SK-N-SH (cell line): ENCODE measurements around the gene CNTLN. TPM values are rescaled to one million over a fixed set of nuclear protein-coding genes. Genes with fewer than 3 reads are reported as not detected.

Experiments
- CTCF ChIA-PET: fragments of 300-600, 350-600 bp; formaldehyde crosslinking; extraction: SDS; loops from one replicate; lab custom pipeline; 2021; lab: Yijun Ruan, JAX
- POLR2A ChIA-PET: fragments of 350-600 bp; sonication (Branson Sonifier 250); formaldehyde crosslinking; extraction: SDS; loops from one replicate; lab custom pipeline; 2020; ENCODE audit warnings: antibody characterized with exemption, inconsistent platforms; lab: Yijun Ruan, JAX
- DNase-seq: peaks from one replicate; pipeline ENCODE4 v3.0.0; 2012
- H2AFZ ChIP-seq: fragments of 200-600 bp; sonication (generic); 2 replicates; pipeline ENCODE4 v1.8.1; 2016; ENCODE audit warnings: antibody characterized with exemption, mild to moderate bottlenecking, low read depth
- H3F3A ChIP-seq: fragments of 200-600 bp; sonication (generic); replicated peaks from 2 replicates; pipeline ENCODE3; 2016; ENCODE audit warnings: antibody characterized with exemption, mild to moderate bottlenecking; ENCODE audit not compliant: insufficient read depth
- H3K27ac ChIP-seq, 2 experiments: fragments of 200-500 bp in 1 of 2; fragments of 200-600 bp in 1 of 2; sonication (Bioruptor generic) in 1 of 2; sonication (generic), shearing (Covaris generic) in 1 of 2; 2 replicates each; pipeline versions ENCODE4 v1.5.1 to v1.6.1; 2014 to 2016; ENCODE audit warnings: low read depth in 2 of 2, inconsistent platforms in 1 of 2, low read length in 1 of 2, mild to moderate bottlenecking in 1 of 2, mixed read lengths in 1 of 2
- H3K27me3 ChIP-seq: fragments of 200-600 bp; sonication (generic), shearing (Covaris generic); 2 replicates; pipeline ENCODE4 v1.6.1; 2016; ENCODE audit warnings: mixed run types; ENCODE audit not compliant: insufficient read depth
- H3K36me3 ChIP-seq, 2 experiments: fragments of 200-500 bp in 1 of 2; fragments of 200-600 bp in 1 of 2; sonication (Bioruptor generic) in 1 of 2; sonication (generic) in 1 of 2; replicated peaks in 1 of 2; 2 replicates each; pipeline versions ENCODE3 to v1.5.1; 2014 to 2016; ENCODE audit warnings: low read length in 1 of 2, mild to moderate bottlenecking in 1 of 2; ENCODE audit not compliant: insufficient read depth in 2 of 2, control insufficient read depth in 1 of 2
- H3K4me1 ChIP-seq, 2 experiments: fragments of 200-500 bp in 1 of 2; fragments of 200-600 bp in 1 of 2; sonication (Bioruptor generic) in 1 of 2; sonication (generic), shearing (Covaris generic) in 1 of 2; 2 replicates each; pipeline versions ENCODE4 v1.5.1 to v1.6.1; 2014 to 2016; ENCODE audit warnings: low read depth in 1 of 2, low read length in 1 of 2, mixed run types in 1 of 2; ENCODE audit not compliant: insufficient read depth in 2 of 2, control insufficient read depth in 1 of 2
- H3K4me2 ChIP-seq: fragments of 200-600 bp; sonication (generic), shearing (Covaris generic); 2 replicates; pipeline ENCODE4 v1.6.1; 2017; ENCODE audit warnings: mixed run types
- H3K4me3 ChIP-seq, 2 experiments: fragments of 200-500 bp in 1 of 2; fragments of 200-600 bp in 1 of 2; sonication (Bioruptor generic) in 1 of 2; sonication (generic), shearing (Covaris generic) in 1 of 2; 2 replicates each; pipeline versions ENCODE4 v1.5.1 to v1.8.1; 2014 to 2016; ENCODE audit warnings: low read depth in 2 of 2, inconsistent platforms in 1 of 2, low read length in 1 of 2, mild to moderate bottlenecking in 1 of 2, mixed read lengths in 1 of 2, moderate library complexity in 1 of 2
- H3K79me2 ChIP-seq: fragments of 200-600 bp; sonication (generic); 2 replicates; pipeline ENCODE4 v1.8.1; 2017; ENCODE audit warnings: mild to moderate bottlenecking; ENCODE audit not compliant: insufficient read depth
- H3K9ac ChIP-seq: fragments of 200-600 bp; sonication (generic); 2 replicates; pipeline ENCODE4 v1.6.1; 2017; ENCODE audit warnings: mixed run types
- H3K9me2 ChIP-seq: fragments of 200-600 bp; sonication (generic); 2 replicates; pipeline ENCODE4 v1.6.1; 2017; ENCODE audit warnings: mixed run types
- H3K9me3 ChIP-seq: fragments of 200-600 bp; sonication (generic); 2 replicates; pipeline ENCODE4 v1.6.1; 2017; ENCODE audit warnings: mixed run types, mild to moderate bottlenecking, moderate library complexity
- H4K20me1 ChIP-seq: fragments of 200-600 bp; sonication (generic); 2 replicates; pipeline ENCODE4 v1.6.1; 2017; ENCODE audit warnings: mild to moderate bottlenecking, mixed run types; ENCODE audit not compliant: insufficient read depth
- CHD2 ChIP-seq: fragments of 150-350 bp; IDR thresholded peaks from 2 replicates; pipeline ENCODE4 v1.6.1; 2018; ENCODE audit warnings: low read length; ENCODE audit not compliant: partially characterized antibody
- FOSL2 ChIP-seq: IDR thresholded peaks from 2 replicates; pipeline ENCODE4 v1.4.0; 2012; ENCODE audit warnings: low read depth, mild to moderate bottlenecking, moderate library complexity, borderline replicate concordance
- FOXM1 ChIP-seq: IDR thresholded peaks from 2 replicates; pipeline ENCODE4 v1.4.0; 2012; ENCODE audit warnings: low read depth, mild to moderate bottlenecking
- IRF3 ChIP-seq: fragments of 150-350 bp; IDR thresholded peaks from 2 replicates; pipeline ENCODE4 v1.6.1; 2016; ENCODE audit warnings: mild to moderate bottlenecking, low read depth, low read length
- NRF1 ChIP-seq: IDR thresholded peaks from 2 replicates; pipeline ENCODE4 v1.6.1; 2012; ENCODE audit warnings: low read depth, mild to moderate bottlenecking, low read length
- PBX3 ChIP-seq: IDR thresholded peaks from 2 replicates; pipeline ENCODE4; 2012
- POLR2AphosphoS5 ChIP-seq: IDR thresholded peaks from 2 replicates; pipeline ENCODE4 v1.6.1; 2012; ENCODE audit warnings: low read depth, low read length
- RAD21 ChIP-seq: IDR thresholded peaks from 2 replicates; pipeline ENCODE4 v1.6.1; 2012; ENCODE audit warnings: mild to moderate bottlenecking, low read length
- RXRA ChIP-seq: IDR thresholded peaks from 2 replicates; pipeline ENCODE4 v1.4.0; 2012; ENCODE audit warnings: low read depth, mild to moderate bottlenecking, borderline replicate concordance
- SIN3A ChIP-seq: IDR thresholded peaks from 2 replicates; pipeline ENCODE4 v1.6.1; 2012; ENCODE audit warnings: low read depth, mild to moderate bottlenecking, low read length, moderate library complexity, borderline replicate concordance
- SMC3 ChIP-seq: IDR thresholded peaks from 2 replicates; pipeline ENCODE4 v1.6.1; 2012; ENCODE audit warnings: low read depth, low read length, improper control_type of control experiment
- TAF1 ChIP-seq: IDR thresholded peaks from 2 replicates; pipeline ENCODE4 v1.6.1; 2012; ENCODE audit warnings: low read depth, mild to moderate bottlenecking, low read length, moderate library complexity, borderline replicate concordance
- TEAD4 ChIP-seq: IDR thresholded peaks from 2 replicates; pipeline ENCODE4 v1.4.0; 2012; ENCODE audit warnings: mild to moderate bottlenecking, borderline replicate concordance; ENCODE audit not compliant: insufficient read depth
- USF1 ChIP-seq: IDR thresholded peaks from 2 replicates; pipeline ENCODE4 v1.4.0; 2012; ENCODE audit warnings: low read depth, borderline replicate concordance
- USF2 ChIP-seq: fragments of 150-350 bp; IDR thresholded peaks from 2 replicates; pipeline ENCODE4 v1.6.1; 2017; ENCODE audit warnings: antibody characterized with exemption, low read length, low read depth, borderline replicate concordance
- ZBTB33 ChIP-seq: IDR thresholded peaks from 2 replicates; pipeline ENCODE4 v1.4.0; 2012; ENCODE audit warnings: low read depth, borderline replicate concordance
- WGBS: methylation state at CpG from one replicate; pipeline ENCODE4 v1.1.6; 2017; ENCODE audit warnings: low lambda C conversion rate; 5-methylcytosine and 5-hydroxymethylcytosine counted together
- polyA plus RNA-seq, 3 experiments: library from polyadenylated mRNA; depleted of rRNA; stranded (reverse); fragments of >200 nt; gene quantifications; 2 replicates each; pipeline ENCODE4 v1.2.3, GENCODE V29; 2012

Gene CNTLN
- polyA plus RNA-seq, 1 of the 3 experiments (the other 2 are of a cell fraction), result 2.5 TPM

- no peak for TF ChIP-seq SMC3
- TF ChIP-seq USF2, result no peak
- TF ChIP-seq FOXM1, result no peak
- no peak for TF ChIP-seq USF1
- TF ChIP-seq TEAD4, result no peak
- no peak for TF ChIP-seq IRF3
- no peak for TF ChIP-seq SIN3A
- TF ChIP-seq TAF1, result no peak
- Histone ChIP-seq H4K20me1 (no peaks in the 10 kb centered on the region), H3K27ac (no peak overlapping the region), H3K4me2 (no peak overlapping the region), H3K36me3 (peaks cover 0 to 2% of the 10 kb centered on the region in 2 experiments), H3K9ac (no peak overlapping the region), H3K9me3 (no peaks in the 10 kb centered on the region), H2AFZ (no peak overlapping the region), H3F3A (no peaks in the 10 kb centered on the region), H3K4me1 (no peaks in the 10 kb centered on the region), H3K79me2 (no peaks in the 10 kb centered on the region), H3K4me3 (no peak overlapping the region), H3K9me2 (no peaks in the 10 kb centered on the region), H3K27me3 (no peaks in the 10 kb centered on the region)
- ChIA-PET POLR2A (no interaction called here), CTCF (no interaction called here)
- 85% methylated on average over 2 of the region's 2 CpGs for WGBS
- DNase-seq, result no peak
Measured at GRCh38 chr9:17361378-17361777, 226.5 kb downstream of the CNTLN start.

GRCh38 chr9:17367035-17367434 lies 232.2 kb downstream of the CNTLN start:
- H2AFZ ChIP-seq, result no peak overlapping the region
- no peaks in the 10 kb centered on the region for H3F3A ChIP-seq
- ChIA-PET POLR2A (no interaction called here), CTCF (no interaction called here)
- no peak overlapping the region for H3K9ac ChIP-seq
- no peaks in the 10 kb centered on the region for H3K4me1 ChIP-seq
- no peaks in the 10 kb centered on the region for H4K20me1 ChIP-seq
- no peak overlapping the region for H3K4me3 ChIP-seq
- no peak for DNase-seq
- H3K79me2 ChIP-seq, result no peaks in the 10 kb centered on the region
- H3K27ac ChIP-seq, result no peak overlapping the region
- no peaks in the 10 kb centered on the region for H3K9me2 ChIP-seq
- peaks cover 0 to 19% of the 10 kb centered on the region in 2 experiments for H3K36me3 ChIP-seq
- no peaks in the 10 kb centered on the region for H3K27me3 ChIP-seq
- TF ChIP-seq NRF1, result no peak
- TF ChIP-seq FOSL2, result no peak
- no peak for TF ChIP-seq USF2
- no peak for TF ChIP-seq RXRA
- no peak for TF ChIP-seq CHD2
- TF ChIP-seq RAD21, result no peak
- TF ChIP-seq POLR2AphosphoS5, result no peak
- TF ChIP-seq ZBTB33, result no peak
- no peak for TF ChIP-seq PBX3
- 100% methylated on average over 2 of the region's 2 CpGs for WGBS
- no peak overlapping the region for H3K4me2 ChIP-seq
- H3K9me3 ChIP-seq, result no peaks in the 10 kb centered on the region
